HG02623 (cell line): Measurements from ENCODE around the gene NEU3.

Source experiments
- ATAC-seq: cut with Tn5 transposase; IDR thresholded peaks from one replicate; pipeline ENCODE4 v1.9.1; 2021; ENCODE audit warnings: moderate library complexity; ENCODE audit not compliant: unreplicated experiment

Gene NEU3

GRCh38 chr11:75056814-75057213, 68.1 kb downstream of the NEU3 start:
- no peak for ATAC-seq

GRCh38 chr11:75059299-75059698, 70.6 kb downstream of the NEU3 start:
- ATAC-seq: no peak

GRCh38 chr11:75063741-75064314, 75.1 kb downstream of the NEU3 start:
- no peak for ATAC-seq

DNA sequence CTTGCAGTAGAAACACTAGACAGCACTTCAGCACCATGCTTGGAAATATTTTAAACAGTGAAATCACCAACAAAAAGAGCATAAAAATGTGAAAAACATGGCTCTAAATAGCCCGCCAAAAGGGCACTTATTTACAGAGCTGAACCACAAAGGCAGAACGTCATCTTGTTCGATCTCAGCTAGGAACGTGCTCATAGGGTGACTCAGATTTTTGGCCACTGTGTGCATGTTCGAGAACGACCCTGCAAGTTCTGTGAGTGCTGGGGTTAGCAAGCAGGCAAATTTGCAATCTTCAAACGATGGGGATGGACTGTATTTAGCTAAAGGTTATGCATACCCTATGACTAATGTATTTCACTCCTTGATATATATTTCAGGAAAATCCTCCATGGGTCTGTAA, 77.3 kb downstream of the NEU3 start:
- no peak for ATAC-seq
